KBM-7 (cell line): ENCODE results near the gene TNN.

ENCODE experiments used
- DNase-seq: peaks from one replicate; pipeline ENCODE4 v3.0.0-alpha.2; 2015
- in situ Hi-C: fragments of 300-500 bp; cut with MboI; formaldehyde crosslinking; loops from 2 replicates; pipeline ENCODE4 v1.14.3; 2020; ENCODE audit warnings: low sequenced_read_pairs, low pct_unique_long_range_greater_than_20kb, mixed read lengths

TNN gene

GRCh38 chr1:175186433-175187160 is 119.0 kb downstream of the TNN start:
- DNase-seq = no peak
- in situ Hi-C loops = no loop called here

- DNase-seq = peak; percentile 94
- in situ Hi-C loops = no loop called here
Observed at GRCh38 chr1:175188936-175189335, 121.3 kb downstream of the TNN start.

DNA sequence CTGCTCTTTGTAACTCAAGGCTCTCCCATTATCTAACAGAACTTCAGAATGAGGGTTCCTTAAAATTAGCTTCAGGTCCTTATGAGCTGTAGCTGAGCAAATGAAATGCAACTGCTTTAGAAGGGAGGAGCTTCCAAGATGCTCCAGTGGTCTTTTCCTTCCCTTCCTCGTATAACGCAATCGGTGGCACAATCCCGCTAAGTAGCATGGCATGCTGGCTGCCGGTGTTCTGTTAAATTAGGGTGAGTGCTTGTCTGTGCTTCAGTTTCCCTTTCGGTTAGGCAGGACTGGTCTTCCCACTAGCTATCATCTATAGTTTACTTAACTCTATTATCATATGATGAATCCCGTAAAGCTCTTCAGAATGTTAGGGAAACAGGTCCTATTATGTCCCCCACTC is 124.0 kb downstream of the TNN start:
- DNase-seq = peak; percentile 45
- in situ Hi-C loops = no loop called here

- peak; percentile 63 for DNase-seq
- in situ Hi-C loops = no loop called here
Observed at GRCh38 chr1:175192111-175192629, 124.5 kb downstream of the TNN start.

- DNase-seq = peak; percentile 83
- in situ Hi-C loops = no loop called here
Observed at GRCh38 chr1:175192630-175193526, 125.2 kb downstream of the TNN start, which contains the start of gene KIAA0040. TSS of gene KIAA0040 (minus strand) at chr1:175192776. CDS start at chr1:175161013, 31,763 bp downstream.

GRCh38 chr1:175193527-175193910 is 125.9 kb downstream of the TNN start:
- in situ Hi-C loops = no loop called here

DNA sequence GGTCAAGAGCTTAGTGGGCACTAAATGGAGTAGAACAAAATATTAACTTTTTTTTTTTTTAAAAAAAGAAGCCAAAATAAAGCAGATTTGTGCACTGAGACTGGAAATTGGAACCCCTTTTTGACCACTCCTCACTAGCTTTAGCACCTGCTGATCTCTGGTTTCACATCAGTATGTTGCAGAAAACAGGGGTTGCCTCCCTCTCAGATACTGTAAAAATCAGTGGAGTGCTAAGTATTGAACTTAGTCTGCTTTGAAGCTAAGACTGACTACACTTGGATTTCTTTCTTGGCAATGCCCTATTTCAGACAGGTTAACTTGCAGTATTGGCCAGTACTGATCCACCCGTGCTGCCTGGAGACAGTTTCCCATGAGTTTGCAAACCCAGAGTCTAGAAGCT is 127.6 kb downstream of the TNN start:
- no peak for DNase-seq
- in situ Hi-C loops = no loop called here

More at GRCh38 chr1:175193527-175193910, 125.9 kb downstream of the TNN start:
- DNase-seq = no peak

DNA sequence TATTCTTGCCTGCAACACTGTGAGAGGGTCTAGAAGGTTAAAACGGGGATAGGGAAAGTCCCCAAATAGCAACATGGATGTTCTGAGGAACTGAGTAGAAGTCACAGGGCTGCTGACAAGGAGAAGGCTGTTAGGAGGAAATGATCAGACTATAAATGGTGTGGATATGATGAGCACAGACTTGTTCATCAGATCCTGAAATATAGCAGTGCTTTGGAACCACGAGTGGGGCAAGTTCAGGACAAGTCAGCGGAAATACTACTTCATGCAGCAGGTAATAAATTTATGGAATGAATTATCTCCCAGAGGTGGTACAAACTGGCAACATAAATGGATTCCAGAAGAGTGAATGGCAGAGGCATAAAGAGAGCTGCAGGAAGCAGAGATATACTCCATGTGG is 128.2 kb downstream of the TNN start:
- in situ Hi-C loops = no loop called here
- DNase-seq = no peak

DNA sequence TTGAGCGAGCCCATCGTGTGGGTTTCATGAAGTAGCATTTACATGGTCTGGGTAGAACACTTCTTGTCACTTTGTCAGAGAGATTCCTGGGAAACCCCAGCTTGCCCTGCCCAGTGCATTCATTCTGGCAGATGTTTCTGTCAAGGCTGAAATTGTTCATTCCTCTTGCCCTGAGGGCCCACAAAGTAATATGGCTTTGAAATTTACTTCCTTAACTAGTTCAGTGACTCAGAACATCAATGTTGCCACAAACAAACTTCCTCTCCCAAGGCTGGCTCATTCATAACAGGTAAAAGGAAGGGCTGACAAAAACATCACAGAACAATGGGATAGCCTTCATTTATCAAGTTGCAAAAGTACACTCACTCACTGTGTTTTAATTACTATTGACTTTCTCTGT is 129.9 kb downstream of the TNN start:
- in situ Hi-C loops = no loop called here

More for the DNA sequence above, 129.9 kb downstream of the TNN start:
- DNase-seq = peak; percentile 55
